Colonic mucosa (tissue), 4 donors: ENCODE data around the gene TAF3. TPM values are rescaled to one million over a fixed set of nuclear protein-coding genes. Genes with fewer than 3 reads are reported as not detected.
A peak's percentile ranks its signal among the peaks of the same experiment; 100 is the strongest.

Experiments used
- DNase-seq: peaks from one replicate; pipeline ENCODE4 v3.0.0-alpha.2; 2020
- H3K27ac ChIP-seq: fragments of 200-600 bp; one replicate; pipeline ENCODE4 v1.8.0; 2021
- H3K27me3 ChIP-seq: fragments of 200-600 bp; one replicate; pipeline ENCODE4 v1.8.0; 2021
- H3K36me3 ChIP-seq: fragments of 200-600 bp; one replicate; pipeline ENCODE4 v1.8.0; 2021
- H3K4me1 ChIP-seq: fragments of 200-600 bp; one replicate; pipeline ENCODE4 v1.8.0; 2021; ENCODE audit warnings: mild to moderate bottlenecking
- H3K4me3 ChIP-seq: fragments of 200-600 bp; one replicate; pipeline ENCODE4 v1.8.0; 2021
- H3K9ac ChIP-seq, 2 donors: one replicate each; pipeline ENCODE4 v1.7.0; 2013; ENCODE audit warnings: control low read depth in 2 of 2, low read depth in 2 of 2, low read length in 2 of 2
- H3K9me3 ChIP-seq: fragments of 200-600 bp; one replicate; pipeline ENCODE4 v1.8.0; 2021
- CTCF ChIP-seq: fragments of 200-600 bp; IDR thresholded peaks from one replicate; pipeline ENCODE4 v1.8.0; 2022; ENCODE audit warnings: antibody characterized with exemption, mild to moderate bottlenecking
- intact Hi-C: fragments of 100-400 bp; cut with DNase I; formaldehyde crosslinking; loops from one replicate; pipeline ENCODE4 v1.14.1; 2022
- total RNA-seq, 2 donors: library from RNA; stranded (reverse); fragmentation: NEBNext Ultra II Directional in 1 of 2; extraction: Animal tissue kit (Norgen Biotek cat#: 25700) in 1 of 2; gene quantifications; one replicate each; pipeline ENCODE4 v1.2.1, GENCODE V29; 2021
- donor health status: healthy.
- donor health status: DM: no; HTN: no; CAD: no.
- donor health status: DM: no; HTN: no; CAD: no.

Gene TAF3
- total RNA-seq, 2 donors from 2014 or later, result 4.4 to 6.3 TPM

GRCh38 chr10:8059191-8059936 is 241.1 kb downstream of the TAF3 start:
- H3K4me3 ChIP-seq, result no peak overlapping the region
- no peak overlapping the region for H3K9ac ChIP-seq
- H3K9me3 ChIP-seq, result no peaks in the 10 kb centered on the region
- H3K36me3 ChIP-seq, result no peaks in the 10 kb centered on the region
- H3K4me1 ChIP-seq, result no peaks in the 10 kb centered on the region
- H3K27me3 ChIP-seq, result peaks cover 49% of the 10 kb centered on the region
- no peak for TF ChIP-seq CTCF
- no peak overlapping the region for H3K27ac ChIP-seq
- intact Hi-C loops, result no loop called here
- no peak for DNase-seq

- H3K9me3 ChIP-seq, result no peaks in the 10 kb centered on the region
- no peaks in the 10 kb centered on the region for H3K4me1 ChIP-seq
- no peak for DNase-seq
- H3K9ac ChIP-seq, result no peak overlapping the region
- TF ChIP-seq CTCF, result no peak
- no peak overlapping the region for H3K4me3 ChIP-seq
- peaks cover 41% of the 10 kb centered on the region for H3K27me3 ChIP-seq
- H3K27ac ChIP-seq, result no peak overlapping the region
- no peaks in the 10 kb centered on the region for H3K36me3 ChIP-seq
- intact Hi-C loops, result no loop called here
Measured at GRCh38 chr10:8060010-8060703, 241.9 kb downstream of the TAF3 start.

GRCh38 chr10:8060704-8061121 is 242.4 kb downstream of the TAF3 start:
- Histone ChIP-seq H3K36me3 (no peaks in the 10 kb centered on the region), H3K27ac (no peak overlapping the region), H3K9me3 (no peaks in the 10 kb centered on the region), H3K9ac (peak overlapping the region in 1 of 2 donors; percentile 18), H3K4me1 (no peaks in the 10 kb centered on the region), H3K27me3 (peaks cover 36% of the 10 kb centered on the region), H3K4me3 (no peak overlapping the region)
- TF ChIP-seq CTCF, result no peak
- DNase-seq, result no peak
- intact Hi-C loops, result no loop called here

GRCh38 chr10:8061274-8062211 is 243.2 kb downstream of the TAF3 start:
- intact Hi-C loops, result no loop called here
- Histone ChIP-seq H3K36me3 (no peaks in the 10 kb centered on the region), H3K9me3 (no peaks in the 10 kb centered on the region), H3K27ac (no peak overlapping the region), H3K9ac (peak overlapping the region in 1 of 2 donors; percentile 18), H3K4me3 (no peak overlapping the region), H3K27me3 (peaks cover 29% of the 10 kb centered on the region), H3K4me1 (no peaks in the 10 kb centered on the region)
- TF ChIP-seq CTCF, result no peak
- DNase-seq, result no peak
